Ectodermal cell (in vitro differentiated cells): ENCODE measurements around the gene PLEKHH2.
"Not testable (repeated sequence)": the region's sequence is repeated elsewhere in the genome, so short reads cannot be mapped to it uniquely, and the experiment has no call there.

ENCODE experiments used
- H3K27ac ChIP-seq: 2 replicates; pipeline ENCODE4 v1.7.0; 2013; ENCODE audit warnings: mild to moderate bottlenecking, low read depth, low read length; ENCODE audit not compliant: insufficient read depth, poor library complexity, severe bottlenecking
- H3K27me3 ChIP-seq: 2 replicates; pipeline ENCODE4 v1.7.0; 2013; ENCODE audit warnings: mild to moderate bottlenecking, low read length; ENCODE audit not compliant: insufficient read depth, control insufficient read depth, poor library complexity, severe bottlenecking
- H3K36me3 ChIP-seq: one replicate; pipeline ENCODE4 v1.7.0; 2013; ENCODE audit warnings: low read length; ENCODE audit not compliant: control insufficient read depth, insufficient read depth
- H3K4me1 ChIP-seq: one replicate; pipeline ENCODE4 v1.7.0; 2013; ENCODE audit warnings: low read length; ENCODE audit not compliant: control insufficient read depth, insufficient read depth
- H3K4me3 ChIP-seq: 2 replicates; pipeline ENCODE4 v1.7.0; 2013; ENCODE audit warnings: low read depth, low read length, control low read depth; ENCODE audit not compliant: insufficient read depth
- H3K9me3 ChIP-seq: 2 replicates; pipeline ENCODE4 v1.7.0; 2013; ENCODE audit warnings: mild to moderate bottlenecking, low read length, moderate library complexity; ENCODE audit not compliant: control insufficient read depth
- WGBS, 2 experiments: methylation state at CpG; one replicate each; pipeline ENCODE4 v1.1.7; 2013; ENCODE audit warnings: missing lambda C conversion rate in 2 of 2; 5-methylcytosine and 5-hydroxymethylcytosine counted together

Gene PLEKHH2

GRCh38 chr2:43636153-43636552 lies 907 bp upstream of the PLEKHH2 start:
- H3K27ac ChIP-seq, H3K4me3 ChIP-seq, H3K9me3 ChIP-seq, H3K4me1 ChIP-seq, H3K36me3 ChIP-seq: not testable (repeated sequence)
- 90 to 91% methylated on average over 11 of the region's 12 CpGs for WGBS, 2 experiments
- peaks cover 15% of the 10 kb centered on the region for H3K27me3 ChIP-seq

- 54 to 57% methylated on average over 10 of the region's 10 CpGs for WGBS, 2 experiments
- Histone ChIP-seq H3K27me3 (peaks cover 15% of the 10 kb centered on the region), H3K27ac (no peak overlapping the region), H3K36me3 (no peaks in the 10 kb centered on the region), H3K4me1 (peaks cover 9% of the 10 kb centered on the region), H3K4me3 (peak overlapping the region; percentile 71), H3K9me3 (no peaks in the 10 kb centered on the region)
Observed at GRCh38 chr2:43636621-43637020, 439 bp upstream of the PLEKHH2 start.

- 68 to 73% methylated on average over 1 to 2 of the region's 2 CpGs for WGBS, 2 experiments
- Histone ChIP-seq H3K4me3 (no peak overlapping the region), H3K27ac (no peak overlapping the region), H3K9me3 (no peaks in the 10 kb centered on the region), H3K27me3 (peaks cover 13% of the 10 kb centered on the region), H3K36me3 (no peaks in the 10 kb centered on the region), H3K4me1 (peaks cover 6% of the 10 kb centered on the region)
Observed at GRCh38 chr2:43642363-43642762, 5.3 kb downstream of the PLEKHH2 start.

GRCh38 chr2:43643680-43644079 lies 6.6 kb downstream of the PLEKHH2 start:
- Histone ChIP-seq H3K9me3 (no peaks in the 10 kb centered on the region), H3K4me1 (no peaks in the 10 kb centered on the region), H3K4me3 (no peak overlapping the region), H3K36me3 (no peaks in the 10 kb centered on the region), H3K27ac (no peak overlapping the region), H3K27me3 (no peaks in the 10 kb centered on the region)
- WGBS, 2 experiments, result 100% methylated on average over 1 of the region's 1 CpG; no CpG with 5 or more reads in 1 of the 2 experiments

GRCh38 chr2:43648994-43649701 lies 12.1 kb downstream of the PLEKHH2 start:
- Histone ChIP-seq H3K9me3 (no peaks in the 10 kb centered on the region), H3K36me3 (no peaks in the 10 kb centered on the region), H3K4me1 (no peaks in the 10 kb centered on the region), H3K27me3 (no peaks in the 10 kb centered on the region), H3K4me3 (no peak overlapping the region), H3K27ac (no peak overlapping the region)
- 93 to 96% methylated on average over 2 of the region's 3 CpGs for WGBS, 2 experiments

- no peaks in the 10 kb centered on the region for H3K4me1 ChIP-seq
- no peaks in the 10 kb centered on the region for H3K9me3 ChIP-seq
- H3K27ac ChIP-seq, result no peak overlapping the region
- no peaks in the 10 kb centered on the region for H3K27me3 ChIP-seq
- no peak overlapping the region for H3K4me3 ChIP-seq
- no peaks in the 10 kb centered on the region for H3K36me3 ChIP-seq
- 91 to 94% methylated on average over 2 of the region's 2 CpGs for WGBS, 2 experiments
Observed at GRCh38 chr2:43653506-43653905, 16.4 kb downstream of the PLEKHH2 start.

GRCh38 chr2:43657241-43657640 lies 20.2 kb downstream of the PLEKHH2 start:
- H3K9me3 ChIP-seq, result no peaks in the 10 kb centered on the region
- no peaks in the 10 kb centered on the region for H3K36me3 ChIP-seq
- no peak overlapping the region for H3K4me3 ChIP-seq
- 93 to 95% methylated on average over 3 of the region's 3 CpGs for WGBS, 2 experiments
- H3K27me3 ChIP-seq, result no peaks in the 10 kb centered on the region
- H3K4me1 ChIP-seq, result no peaks in the 10 kb centered on the region
- no peak overlapping the region for H3K27ac ChIP-seq

- Histone ChIP-seq H3K4me3 (no peak overlapping the region), H3K36me3 (no peaks in the 10 kb centered on the region), H3K4me1 (no peaks in the 10 kb centered on the region), H3K27me3 (no peaks in the 10 kb centered on the region), H3K27ac (no peak overlapping the region), H3K9me3 (no peaks in the 10 kb centered on the region)
- WGBS, 2 experiments, result 95 to 96% methylated on average over 14 of the region's 14 CpGs
Observed at GRCh38 chr2:43675646-43676321, 38.7 kb downstream of the PLEKHH2 start.

GRCh38 chr2:43676322-43677050 lies 39.4 kb downstream of the PLEKHH2 start, which contains the start of gene C1GALT1C1L:
Gene C1GALT1C1L (minus strand): TSS chr2:43676429. CDS start chr2:43676322, 107 bp downstream.
- H3K4me3 ChIP-seq, result no peak within 1 kb of the TSS
- 90 to 92% methylated on average over 26 of the region's 27 CpGs for WGBS, 2 experiments
- H3K27ac ChIP-seq, result no peak within 1 kb of the TSS
- no peaks in the 10 kb centered on the region for H3K9me3 ChIP-seq
- H3K27me3 ChIP-seq, result no peaks in the 10 kb centered on the region
- no peaks in the 10 kb centered on the region for H3K36me3 ChIP-seq
- H3K4me1 ChIP-seq, result no peaks in the 10 kb centered on the region

- 85% methylated on average over 28 of the region's 32 CpGs for WGBS, 2 experiments
- not testable (repeated sequence) for H3K36me3 ChIP-seq, H3K27ac ChIP-seq, H3K9me3 ChIP-seq, H3K27me3 ChIP-seq, H3K4me1 ChIP-seq, H3K4me3 ChIP-seq
Observed at GRCh38 chr2:43677783-43678182, 40.7 kb downstream of the PLEKHH2 start.
